GM23338 (cell line): Measurements from ENCODE around the gene MICAL1. TPM values are rescaled to one million over a fixed set of nuclear protein-coding genes. Genes with fewer than 3 reads are reported as not detected.

Experiments
- ATAC-seq: fragments of 200-7000 bp; cut with Tn5 transposase; 3 replicates; pipeline ENCODE4 v1.9.1; 2020
- DNase-seq: peaks from one replicate; pipeline ENCODE4 v3.0.0-alpha.2; 2015; ENCODE audit warnings: low spot score
- H2AFZ ChIP-seq: fragments of 200-600 bp; sonication (generic); 2 replicates; pipeline ENCODE4 v1.8.0; 2016; ENCODE audit warnings: antibody characterized with exemption, mild to moderate bottlenecking, moderate library complexity
- H3F3A ChIP-seq: fragments of 200-600 bp; sonication (generic); replicated peaks from 2 replicates; pipeline ENCODE4 v1.8.0; 2017; ENCODE audit warnings: antibody characterized with exemption, mixed run types, low read depth
- H3K27ac ChIP-seq: fragments of 200-600 bp; sonication (generic); 2 replicates; pipeline ENCODE4 v1.6.1; 2016; ENCODE audit warnings: low read depth
- H3K27me3 ChIP-seq: fragments of 200-600 bp; sonication (generic); 2 replicates; pipeline ENCODE4 v1.8.0; 2016; ENCODE audit warnings: mild to moderate bottlenecking, mixed run types, moderate library complexity; ENCODE audit not compliant: insufficient read depth
- H3K36me3 ChIP-seq: fragments of 200-600 bp; sonication (generic); 2 replicates; pipeline ENCODE4 v1.8.0; 2016; ENCODE audit warnings: mild to moderate bottlenecking; ENCODE audit not compliant: insufficient read depth
- H3K4me1 ChIP-seq: fragments of 200-600 bp; sonication (generic); 2 replicates; pipeline ENCODE4 v1.8.0; 2016; ENCODE audit warnings: mild to moderate bottlenecking, moderate library complexity; ENCODE audit not compliant: insufficient read depth
- H3K4me2 ChIP-seq: fragments of 200-600 bp; sonication (generic); 2 replicates; pipeline ENCODE4 v1.7.1; 2017; ENCODE audit warnings: mixed run types
- H3K4me3 ChIP-seq: fragments of 200-600 bp; sonication (generic); 2 replicates; pipeline ENCODE4 v1.6.1; 2016; ENCODE audit warnings: mixed run types
- H3K79me2 ChIP-seq: fragments of 200-600 bp; sonication (generic); replicated peaks from 2 replicates; pipeline ENCODE4 v1.8.0; 2017; ENCODE audit warnings: mild to moderate bottlenecking; ENCODE audit not compliant: insufficient read depth
- H3K9me2 ChIP-seq: fragments of 200-600 bp; sonication (generic); 2 replicates; pipeline ENCODE4 v1.8.0; 2017; ENCODE audit not compliant: insufficient read depth
- H4K20me1 ChIP-seq: fragments of 200-600 bp; sonication (generic); replicated peaks from 2 replicates; pipeline ENCODE4 v1.8.0; 2017; ENCODE audit warnings: mild to moderate bottlenecking; ENCODE audit not compliant: insufficient read depth
- H3K27ac Mint-ChIP-seq: 2 replicates; pipeline ENCODE4 v1.8.0; 2020; ENCODE audit warnings: inconsistent platforms, mild to moderate bottlenecking, moderate library complexity, mixed read lengths
- H3K27me3 Mint-ChIP-seq: 3 replicates; pipeline ENCODE4 v1.8.0; 2022; ENCODE audit warnings: low read depth, mild to moderate bottlenecking, moderate library complexity, mixed read lengths, inconsistent platforms; ENCODE audit not compliant: insufficient read depth, poor library complexity
- H3K36me3 Mint-ChIP-seq: 3 replicates; pipeline ENCODE4 v1.8.0; 2021; ENCODE audit warnings: low read depth, mild to moderate bottlenecking, inconsistent platforms, moderate library complexity, mixed read lengths
- H3K4me1 Mint-ChIP-seq: 3 replicates; pipeline ENCODE4 v1.8.0; 2020; ENCODE audit warnings: mild to moderate bottlenecking, inconsistent platforms, mixed read lengths
- H3K4me3 Mint-ChIP-seq: 3 replicates; pipeline ENCODE4 v1.8.0; 2021; ENCODE audit warnings: moderate library complexity, mild to moderate bottlenecking, inconsistent platforms, mixed read lengths
- H3K9me3 Mint-ChIP-seq: 3 replicates; pipeline ENCODE4 v1.8.0; 2020; ENCODE audit warnings: moderate library complexity, mild to moderate bottlenecking, inconsistent platforms, mixed read lengths
- CREB1 ChIP-seq: fragments of 250-450 bp; sonication (Bioruptor Pico); IDR thresholded peaks from 2 replicates; pipeline ENCODE4 v1.5.0; 2020; ENCODE audit warnings: low read depth, mild to moderate bottlenecking, moderate library complexity
- ETS1 ChIP-seq: IDR thresholded peaks from 2 replicates; pipeline ENCODE4 v1.6.1; 2016; ENCODE audit warnings: antibody characterized with exemption
- EZH2 ChIP-seq: fragments of 200-600 bp; sonication (generic); IDR thresholded peaks from one replicate; pipeline ENCODE4 v1.8.0; 2017; ENCODE audit warnings: antibody characterized with exemption, mild to moderate bottlenecking, low read depth; ENCODE audit not compliant: unreplicated experiment
- JUNB ChIP-seq: IDR thresholded peaks from one replicate; pipeline ENCODE4 v1.6.1; 2016; ENCODE audit warnings: antibody characterized with exemption; ENCODE audit not compliant: unreplicated experiment
- NANOG ChIP-seq: IDR thresholded peaks from 2 replicates; pipeline ENCODE4 v1.6.1; 2016; ENCODE audit warnings: antibody characterized with exemption, borderline replicate concordance
- POLR2AphosphoS5 ChIP-seq: IDR thresholded peaks from 2 replicates; pipeline ENCODE4 v1.6.1; 2016; ENCODE audit warnings: antibody characterized with exemption, low read depth
- REST ChIP-seq: IDR thresholded peaks from one replicate; pipeline ENCODE4 v1.6.1; 2018; ENCODE audit warnings: antibody characterized with exemption; ENCODE audit not compliant: unreplicated experiment
- STAT1 ChIP-seq: IDR thresholded peaks from one replicate; pipeline ENCODE4 v1.6.1; 2016; ENCODE audit warnings: antibody characterized with exemption; ENCODE audit not compliant: unreplicated experiment
- ZNF114 ChIP-seq: fragments of 250-450 bp; sonication (Bioruptor Pico); IDR thresholded peaks from 2 replicates; pipeline ENCODE4 v1.5.0; 2020; ENCODE audit warnings: mild to moderate bottlenecking, moderate library complexity
- ZNF331 ChIP-seq: fragments of 250-450 bp; sonication (Bioruptor Pico); IDR thresholded peaks from 2 replicates; pipeline ENCODE4 v1.5.0; 2020; ENCODE audit warnings: low read depth, mild to moderate bottlenecking, moderate library complexity
- ZNF462 ChIP-seq: fragments of 250-450 bp; sonication (Bioruptor Pico); IDR thresholded peaks from 2 replicates; pipeline ENCODE4 v1.5.0; 2020; ENCODE audit warnings: mild to moderate bottlenecking, moderate library complexity
- polyA plus RNA-seq: library from polyadenylated mRNA; unstranded; fragments of >200 nt; fragmentation: Nextera tagmentation; extraction: Ambion mirVana; gene quantifications from 2 replicates; pipeline ENCODE4 v1.2.1, GENCODE V29; 2016
- total RNA-seq: library from RNA; depleted of rRNA; stranded (reverse); fragments of >200 nt; shearing (Covaris generic); gene quantifications from 2 replicates; pipeline ENCODE4 v1.2.3, GENCODE V29; 2014
- TF ChIP-seq, protein P1 (sequence below), 2 experiments: fragments of 200-600 bp in 1 of 2; sonication (generic) in 1 of 2; conservative IDR thresholded peaks; 2 replicates each; pipeline versions ENCODE4 v1.5.1 to v1.6.1; 2016 to 2017; ENCODE audit warnings: antibody characterized with exemption in 2 of 2, low read depth in 2 of 2, mild to moderate bottlenecking in 2 of 2, moderate library complexity in 1 of 2

The MICAL1 gene
- total and polyA plus RNA-seq, 2 experiments from 2014 or later: 27.8 to 77.8 TPM

DNA sequence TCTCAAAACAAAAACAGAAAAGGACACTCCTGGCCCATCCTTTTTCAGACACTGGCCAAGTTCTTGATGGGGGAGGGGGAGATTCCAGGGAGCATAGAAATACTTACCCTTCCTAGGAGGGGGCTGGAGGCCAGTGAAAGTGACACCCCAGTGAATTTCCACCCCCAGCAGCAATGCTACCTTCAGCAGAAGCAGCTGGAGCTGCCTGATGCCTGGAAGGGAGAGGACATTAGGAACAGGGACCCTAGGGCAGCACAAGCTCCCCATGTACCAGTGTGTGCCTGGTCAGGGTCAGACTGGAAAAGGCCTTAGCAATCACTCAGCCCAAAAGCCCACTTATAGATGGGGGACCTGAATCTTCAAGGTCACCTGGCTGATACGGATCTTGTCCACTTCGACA is 2.4 kb downstream of the MICAL1 start:
- ATAC-seq (no peak), DNase-seq (no peak)
- H4K20me1 ChIP-seq: peaks cover 4% of the 10 kb centered on the region
- Mint-ChIP-seq H3K27me3 (peaks cover 28% of the 10 kb centered on the region), H3K4me3 (no peak overlapping the region), H3K36me3 (no peaks in the 10 kb centered on the region; the same call in 1 of the 3 replicates), H3K9me3 (no peaks in the 10 kb centered on the region), H3K4me1 (peaks cover 35% of the 10 kb centered on the region), H3K27ac (no peak overlapping the region)
- H3K27ac ChIP-seq: no peak overlapping the region
- no peaks in the 10 kb centered on the region; the same call in 1 of the 2 replicates for H3K27me3 ChIP-seq
- no peak overlapping the region for H2AFZ ChIP-seq
- no peaks in the 10 kb centered on the region for H3K36me3 ChIP-seq
- no peaks in the 10 kb centered on the region for H3K9me2 ChIP-seq
- H3K4me1 ChIP-seq: peaks cover 28% of the 10 kb centered on the region
- no peaks in the 10 kb centered on the region for H3K79me2 ChIP-seq
- TF ChIP-seq ZNF462 (CRISPR knock-in tag): no peak
- TF ChIP-seq CREB1 (CRISPR knock-in tag): no peak
- no peak for TF ChIP-seq REST
- no peak for TF ChIP-seq EZH2
- TF ChIP-seq POLR2AphosphoS5: no peak
- no peak for TF ChIP-seq JUNB
- no peak for TF ChIP-seq ZNF114 (CRISPR knock-in tag)
- TF ChIP-seq ETS1: no peak
- TF ChIP-seq STAT1: no peak
- TF ChIP-seq NANOG: no peak
- TF ChIP-seq, protein P1, sequence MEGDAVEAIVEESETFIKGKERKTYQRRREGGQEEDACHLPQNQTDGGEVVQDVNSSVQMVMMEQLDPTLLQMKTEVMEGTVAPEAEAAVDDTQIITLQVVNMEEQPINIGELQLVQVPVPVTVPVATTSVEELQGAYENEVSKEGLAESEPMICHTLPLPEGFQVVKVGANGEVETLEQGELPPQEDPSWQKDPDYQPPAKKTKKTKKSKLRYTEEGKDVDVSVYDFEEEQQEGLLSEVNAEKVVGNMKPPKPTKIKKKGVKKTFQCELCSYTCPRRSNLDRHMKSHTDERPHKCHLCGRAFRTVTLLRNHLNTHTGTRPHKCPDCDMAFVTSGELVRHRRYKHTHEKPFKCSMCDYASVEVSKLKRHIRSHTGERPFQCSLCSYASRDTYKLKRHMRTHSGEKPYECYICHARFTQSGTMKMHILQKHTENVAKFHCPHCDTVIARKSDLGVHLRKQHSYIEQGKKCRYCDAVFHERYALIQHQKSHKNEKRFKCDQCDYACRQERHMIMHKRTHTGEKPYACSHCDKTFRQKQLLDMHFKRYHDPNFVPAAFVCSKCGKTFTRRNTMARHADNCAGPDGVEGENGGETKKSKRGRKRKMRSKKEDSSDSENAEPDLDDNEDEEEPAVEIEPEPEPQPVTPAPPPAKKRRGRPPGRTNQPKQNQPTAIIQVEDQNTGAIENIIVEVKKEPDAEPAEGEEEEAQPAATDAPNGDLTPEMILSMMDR (conservative IDR thresholded peaks at IDR 0.05; ENCODE audit: low read depth in 2 of 2): no peak
- TF ChIP-seq ZNF331 (CRISPR knock-in tag): no peak
- no peak overlapping the region for H3K4me3 ChIP-seq
- H3K4me2 ChIP-seq: no peak overlapping the region
- H3F3A ChIP-seq: peaks cover 9% of the 10 kb centered on the region; the same call in 1 of the 2 replicates
